GM23248 (cell line): Measurements from ENCODE around the gene E2F8.

Experiments used
- EZH2 ChIP-seq: fragments of 200-600 bp; sonication (generic); IDR thresholded peaks from 2 replicates; pipeline ENCODE4 v1.6.1; 2018; ENCODE audit warnings: antibody characterized with exemption, mild to moderate bottlenecking; ENCODE audit not compliant: insufficient read depth, poor library complexity, severe bottlenecking
- EZH2phosphoT487 ChIP-seq: fragments of 200-600 bp; sonication (generic); IDR thresholded peaks from 2 replicates; pipeline ENCODE4 v1.6.1; 2018; ENCODE audit warnings: antibody characterized with exemption, moderate library complexity, mild to moderate bottlenecking, low read depth; ENCODE audit not compliant: insufficient read depth

GRCh38 chr11:19216709-19217374 lies 23.9 kb downstream of the E2F8 start:
- TF ChIP-seq EZH2 (no peak), EZH2phosphoT487 (no peak)
